ENCODE data around the gene HSPD1. TPM values are rescaled to one million over a fixed set of nuclear protein-coding genes. Genes with fewer than 3 reads are reported as not detected.

Gene HSPD1
- total RNA-seq, 1 donor from 2014 or later: 403 TPM

GRCh38 chr2:197502685-197503084, 3.0 kb upstream of the HSPD1 start:
- peak overlapping the region; percentile 97 for H3K4me3 Mint-ChIP-seq (ENCODE audit: low read depth)
- no peak overlapping the region for H3K27ac Mint-ChIP-seq
- H3K4me1 Mint-ChIP-seq (ENCODE audit: low read depth): peaks cover 21% of the 10 kb centered on the region
- H3K9me3 Mint-ChIP-seq (ENCODE audit: low read depth): no peaks in the 10 kb centered on the region
- H3K27me3 Mint-ChIP-seq: no peaks in the 10 kb centered on the region
- no peak for DNase-seq (ENCODE audit: low spot score, unreplicated experiment)
- TF ChIP-seq CTCF (IDR thresholded peaks at IDR 0.05; ENCODE audit: unreplicated experiment): no peak
- peaks cover 12% of the 10 kb centered on the region for H3K36me3 Mint-ChIP-seq (ENCODE audit: insufficient read depth)

DNA sequence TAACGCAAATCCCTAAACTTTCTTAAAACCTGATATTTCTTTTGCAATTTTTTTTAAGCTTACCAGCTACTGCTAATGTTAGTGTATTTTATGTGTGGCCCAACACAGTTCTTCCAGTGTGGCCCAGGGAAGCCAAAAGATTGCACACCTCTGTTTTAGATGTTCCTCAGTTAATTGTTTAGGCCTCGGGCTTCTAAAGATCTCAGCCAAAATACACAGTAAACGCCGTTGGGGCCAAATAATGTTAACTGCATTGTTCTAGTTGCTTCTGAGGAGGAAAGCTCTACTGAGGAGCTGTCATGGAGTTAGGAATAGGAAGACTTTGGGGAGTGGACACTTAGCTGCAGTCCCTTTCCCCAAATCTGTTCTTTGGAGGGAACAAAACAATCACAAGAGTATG, 2.6 kb upstream of the HSPD1 start:
- peaks cover 16% of the 10 kb centered on the region for H3K36me3 Mint-ChIP-seq (ENCODE audit: insufficient read depth)
- no peak for TF ChIP-seq CTCF (IDR thresholded peaks at IDR 0.05; ENCODE audit: unreplicated experiment)
- peaks cover 26% of the 10 kb centered on the region for H3K4me1 Mint-ChIP-seq (ENCODE audit: low read depth)
- no peaks in the 10 kb centered on the region for H3K9me3 Mint-ChIP-seq (ENCODE audit: low read depth)
- DNase-seq (ENCODE audit: low spot score, unreplicated experiment): no peak
- peak overlapping the region; percentile 63 for H3K27ac Mint-ChIP-seq
- H3K4me3 Mint-ChIP-seq (ENCODE audit: low read depth): peak overlapping the region; percentile 97
- no peaks in the 10 kb centered on the region for H3K27me3 Mint-ChIP-seq

DNA sequence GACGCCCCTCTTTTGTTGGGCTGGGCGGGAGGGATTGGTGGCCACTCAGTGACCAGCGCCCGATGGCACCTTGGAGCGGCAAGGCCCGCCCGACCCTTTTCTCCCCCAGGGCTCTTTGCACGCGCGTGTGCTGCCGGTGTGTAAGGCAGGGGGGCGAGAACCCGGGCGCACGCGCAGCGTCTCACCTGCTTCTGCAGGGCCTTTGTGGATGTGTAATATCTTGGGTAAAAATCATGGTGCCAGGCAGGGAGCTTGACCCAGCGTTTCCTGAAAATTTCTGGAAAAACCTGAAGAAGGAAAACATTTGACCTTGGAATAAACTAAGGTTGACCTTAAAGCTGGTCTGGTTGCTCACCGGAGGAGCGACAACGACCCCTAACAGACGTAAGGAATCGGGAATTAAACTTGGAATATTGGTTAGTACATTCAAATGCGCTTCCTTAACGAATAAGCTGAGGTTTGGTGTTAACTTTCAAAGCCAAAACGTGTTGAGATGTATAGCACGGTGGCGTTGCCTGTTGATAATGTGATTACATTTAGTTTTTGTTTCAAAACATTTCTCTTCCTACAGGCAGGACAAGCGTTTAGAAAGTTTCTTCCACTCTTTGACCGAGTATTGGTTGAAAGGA, 977 bp upstream of the HSPD1 start:
- no peaks in the 10 kb centered on the region for H3K9me3 Mint-ChIP-seq (ENCODE audit: low read depth)
- peak overlapping the region; percentile 97 for H3K27ac Mint-ChIP-seq
- DNase-seq (ENCODE audit: low spot score, unreplicated experiment): no peak
- H3K4me1 Mint-ChIP-seq (ENCODE audit: low read depth): peaks cover 37% of the 10 kb centered on the region
- H3K36me3 Mint-ChIP-seq (ENCODE audit: insufficient read depth): peaks cover 27% of the 10 kb centered on the region
- H3K27me3 Mint-ChIP-seq: no peaks in the 10 kb centered on the region
- no peak for TF ChIP-seq CTCF (IDR thresholded peaks at IDR 0.05; ENCODE audit: unreplicated experiment)
- H3K4me3 Mint-ChIP-seq (ENCODE audit: low read depth): peak overlapping the region; percentile 97

DNA sequence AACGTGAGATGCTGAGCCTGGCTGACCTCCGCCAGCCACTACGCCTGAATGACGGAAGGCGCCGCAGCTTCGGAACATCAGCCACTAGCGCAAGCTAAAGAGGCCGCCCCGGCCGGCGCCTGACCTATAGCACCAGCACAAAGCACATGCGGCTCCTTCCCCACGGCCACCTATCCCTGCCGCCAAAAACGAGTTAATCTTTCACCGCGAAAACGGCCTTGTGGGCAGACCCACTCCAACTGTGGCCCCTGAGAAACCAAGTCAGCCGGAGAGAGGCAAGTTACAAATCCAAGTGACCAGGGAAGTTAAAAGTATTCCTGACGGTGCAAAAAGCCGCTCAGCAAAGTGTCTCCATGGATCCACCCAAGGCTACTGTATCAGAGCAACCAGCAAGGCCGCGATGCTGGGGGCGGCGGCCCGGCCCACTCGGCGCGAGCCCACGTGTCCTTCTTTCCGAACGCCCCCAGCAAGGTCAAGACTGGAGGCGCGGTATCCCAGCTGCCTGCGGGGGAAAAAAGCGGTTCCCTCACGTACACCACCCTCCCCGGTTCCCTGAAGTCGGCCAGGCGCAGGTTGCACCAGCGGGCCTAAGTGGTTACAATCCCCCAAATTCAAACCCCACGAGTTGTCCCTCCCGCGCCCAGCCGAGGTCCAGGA, 575 bp downstream of the HSPD1 start:
- Mint-ChIP-seq H3K27ac (peak overlapping the region; percentile 97), H3K9me3 (ENCODE audit: low read depth) (no peaks in the 10 kb centered on the region), H3K4me3 (ENCODE audit: low read depth) (peak overlapping the region; percentile 97), H3K36me3 (ENCODE audit: insufficient read depth) (peaks cover 30% of the 10 kb centered on the region), H3K27me3 (no peaks in the 10 kb centered on the region), H3K4me1 (ENCODE audit: low read depth) (peaks cover 37% of the 10 kb centered on the region)
- TF ChIP-seq CTCF (IDR thresholded peaks at IDR 0.05; ENCODE audit: unreplicated experiment): no peak
- peak; percentile 52 for DNase-seq (ENCODE audit: low spot score, unreplicated experiment)

- Mint-ChIP-seq H3K27me3 (no peaks in the 10 kb centered on the region), H3K27ac (peak overlapping the region; percentile 97), H3K4me3 (ENCODE audit: low read depth) (peak overlapping the region; percentile 97), H3K36me3 (ENCODE audit: insufficient read depth) (peaks cover 28% of the 10 kb centered on the region), H3K9me3 (ENCODE audit: low read depth) (no peaks in the 10 kb centered on the region), H3K4me1 (ENCODE audit: low read depth) (peaks cover 37% of the 10 kb centered on the region)
- DNase-seq (ENCODE audit: low spot score, unreplicated experiment): no peak
- TF ChIP-seq CTCF (IDR thresholded peaks at IDR 0.05; ENCODE audit: unreplicated experiment): no peak
Measured at GRCh38 chr2:197498235-197498936, 1.3 kb downstream of the HSPD1 start.

Data from progenitor cell of endocrine pancreas (in vitro differentiated cells).